Skeletal muscle tissue (tissue), 4 donors: ENCODE data around the gene TRIM29. TPM values are rescaled to one million over a fixed set of nuclear protein-coding genes. Genes with fewer than 3 reads are reported as not detected.
"Not testable (repeated sequence)": the region's sequence is repeated elsewhere in the genome, so short reads cannot be mapped to it uniquely, and the experiment has no call there.

Experiments
- H3K27ac ChIP-seq: one replicate; pipeline ENCODE4 v1.7.0; 2013; ENCODE audit warnings: mild to moderate bottlenecking, low read depth, low read length, inconsistent platforms
- H3K27me3 ChIP-seq, 3 donors: one replicate each; pipeline ENCODE4 v1.7.0; 2013; ENCODE audit warnings: low read length in 3 of 3; ENCODE audit not compliant: control insufficient read depth in 3 of 3, insufficient read depth in 3 of 3
- H3K36me3 ChIP-seq, 3 donors: one replicate each; pipeline ENCODE4 v1.7.0; 2013; ENCODE audit warnings: low read length in 3 of 3; ENCODE audit not compliant: control insufficient read depth in 3 of 3, insufficient read depth in 3 of 3
- H3K4me1 ChIP-seq, 3 donors: one replicate each; pipeline ENCODE4 v1.7.0; 2013; ENCODE audit warnings: low read length in 3 of 3, mild to moderate bottlenecking in 3 of 3; ENCODE audit not compliant: control insufficient read depth in 3 of 3, insufficient read depth in 3 of 3
- H3K4me3 ChIP-seq, 3 donors: one replicate each; pipeline ENCODE4 v1.7.0; 2013; ENCODE audit warnings: low read length in 3 of 3
- H3K9ac ChIP-seq, 3 donors: one replicate each; pipeline ENCODE4 v1.7.0; 2013; ENCODE audit warnings: low read length in 3 of 3, mild to moderate bottlenecking in 3 of 3, moderate library complexity in 2 of 3, low read depth in 1 of 3
- H3K9me3 ChIP-seq, 3 donors: one replicate each; pipeline ENCODE4 v1.7.0; 2013; ENCODE audit warnings: low read length in 3 of 3; ENCODE audit not compliant: control insufficient read depth in 3 of 3
- total RNA-seq: library from RNA; depleted of rRNA; stranded (reverse); fragments of >200 nt; gene quantifications from one replicate; pipeline ENCODE4 v1.2.3, GENCODE V29; 2014
- donor health status: Osteomylitis.

TRIM29 gene
- total RNA-seq, 1 donor from 2014 or later: 0.52 TPM

DNA sequence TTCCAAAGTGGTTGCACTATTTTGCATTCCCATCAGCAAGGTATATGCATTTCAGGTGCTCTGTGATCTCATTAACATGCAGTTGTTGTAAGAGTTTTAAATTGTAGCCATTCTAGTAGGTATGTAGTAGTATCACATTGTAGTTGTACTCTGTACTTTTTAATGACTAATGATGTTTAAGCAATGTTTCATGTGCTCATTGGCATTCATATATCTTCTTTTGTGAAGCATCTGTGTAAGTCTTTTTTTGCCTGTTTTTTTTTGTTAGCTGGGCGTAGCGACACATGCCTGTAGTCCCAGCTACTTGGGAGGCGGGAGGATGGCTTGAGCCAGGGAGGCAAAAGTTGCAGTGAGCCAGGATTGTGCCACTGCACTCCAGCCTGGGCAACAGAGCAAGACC is 11.3 kb upstream of the TRIM29 start:
- Histone ChIP-seq H3K27ac (no peak overlapping the region), H3K9me3 (peaks cover 0 to 3% (median 0%) of the 10 kb centered on the region in 3 donors), H3K9ac (no peak overlapping the region), H3K4me1 (no peaks in the 10 kb centered on the region), H3K4me3 (no peak overlapping the region), H3K27me3 (peaks cover 19 to 38% (median 29%) of the 10 kb centered on the region in 3 donors), H3K36me3 (no peaks in the 10 kb centered on the region)

DNA sequence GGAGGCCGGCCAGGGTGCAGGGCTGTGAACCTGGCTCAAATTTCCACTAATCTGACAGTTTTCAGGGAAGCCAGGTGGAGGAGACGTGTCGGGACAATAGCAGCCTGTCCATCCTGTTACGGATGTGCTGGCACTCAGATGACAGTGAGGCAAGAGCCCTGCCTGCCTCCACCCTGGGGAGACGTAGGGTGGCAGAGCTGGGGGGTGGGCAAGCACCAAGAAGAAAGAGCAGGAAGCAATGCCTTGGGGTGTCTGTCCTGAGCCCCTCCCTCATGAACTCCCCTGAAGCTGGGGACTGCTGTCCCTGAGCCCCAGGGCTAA is 10.0 kb upstream of the TRIM29 start:
- peaks cover 19 to 38% (median 35%) of the 10 kb centered on the region in 3 donors for H3K27me3 ChIP-seq
- H3K4me1 ChIP-seq: no peaks in the 10 kb centered on the region
- H3K4me3 ChIP-seq: no peak overlapping the region
- H3K9me3 ChIP-seq: peaks cover 0 to 3% (median 0%) of the 10 kb centered on the region in 3 donors
- no peak overlapping the region for H3K9ac ChIP-seq
- H3K36me3 ChIP-seq: no peaks in the 10 kb centered on the region
- H3K27ac ChIP-seq: no peak overlapping the region

DNA sequence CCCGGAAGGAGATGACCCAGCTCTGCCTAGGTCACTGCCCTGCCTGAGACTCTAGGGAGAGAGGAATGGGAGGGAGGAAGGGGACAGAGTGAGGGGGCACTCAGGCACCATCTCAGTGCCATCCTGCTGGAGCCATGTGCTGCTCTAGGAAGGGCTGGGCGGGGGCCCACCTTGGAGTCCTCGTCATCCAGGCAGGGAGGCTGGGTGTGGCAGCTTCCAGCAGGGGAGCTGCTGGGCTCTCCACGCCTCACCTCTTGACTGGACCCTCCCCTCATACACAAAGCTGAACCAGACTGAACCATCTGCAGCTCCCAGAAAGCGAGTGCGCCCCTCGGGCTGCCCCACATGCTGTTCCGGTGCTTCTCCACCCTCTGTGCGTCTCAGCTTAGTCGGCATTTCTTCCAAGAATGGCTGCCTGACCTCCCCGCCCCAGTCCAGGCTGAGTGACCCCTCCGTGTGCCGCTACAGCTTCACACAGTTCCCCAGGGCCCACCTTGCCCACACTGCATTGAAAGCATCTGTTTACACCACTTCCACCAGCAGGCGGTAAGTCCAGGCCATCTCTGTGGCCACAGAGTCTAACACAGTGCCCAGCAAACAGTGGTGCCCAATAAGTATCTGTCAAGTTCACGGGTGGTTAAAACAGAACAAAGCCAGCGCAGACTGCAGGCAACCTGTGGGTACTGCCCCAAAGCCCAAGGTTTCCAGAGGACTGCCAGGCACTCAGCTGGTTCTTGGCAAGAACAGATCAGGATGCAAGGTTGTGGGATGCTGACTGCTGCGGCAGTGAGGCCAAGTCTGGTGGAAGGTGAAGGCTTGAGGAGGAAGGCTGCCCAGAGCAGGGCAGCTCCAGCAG is 9.4 kb upstream of the TRIM29 start:
- Histone ChIP-seq H3K9ac (no peak overlapping the region), H3K27me3 (peaks cover 19 to 38% (median 35%) of the 10 kb centered on the region in 3 donors), H3K4me3 (no peak overlapping the region), H3K4me1 (no peaks in the 10 kb centered on the region), H3K27ac (no peak overlapping the region), H3K9me3 (peaks cover 0 to 3% (median 0%) of the 10 kb centered on the region in 3 donors), H3K36me3 (no peaks in the 10 kb centered on the region)

DNA sequence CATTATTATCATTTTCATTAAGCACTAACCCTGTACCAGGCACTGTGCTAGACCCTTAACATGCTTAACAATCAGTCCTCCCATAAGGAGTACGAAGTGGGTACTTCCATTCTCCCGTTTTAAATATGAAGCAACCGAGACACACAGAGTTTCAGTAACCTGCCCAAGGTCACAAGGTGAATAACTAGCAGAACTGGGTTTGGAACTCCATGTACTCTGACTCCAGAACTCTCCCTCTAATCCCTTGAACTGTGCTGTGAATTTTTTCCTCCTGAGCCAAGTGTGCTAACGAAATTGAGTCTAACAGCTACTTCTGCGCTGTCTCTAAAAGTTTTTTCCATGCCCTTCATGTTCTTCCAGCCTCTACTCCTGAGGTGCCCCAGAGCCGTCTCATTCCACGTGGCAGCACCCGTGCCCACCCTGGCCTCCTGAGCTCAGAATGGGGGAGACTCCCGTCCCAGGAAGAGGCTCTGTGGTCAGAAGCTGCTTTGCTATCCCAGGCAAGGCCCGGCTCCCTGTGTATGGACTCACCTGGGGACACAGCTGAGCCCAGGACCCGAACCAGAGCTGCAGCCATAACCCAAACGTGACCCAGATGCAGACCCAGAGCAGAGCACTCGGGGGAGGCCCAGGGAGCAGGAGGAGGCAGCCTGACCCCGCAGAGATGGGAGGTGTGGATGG is 8.6 kb upstream of the TRIM29 start:
- Histone ChIP-seq H3K4me3 (no peak overlapping the region), H3K4me1 (no peaks in the 10 kb centered on the region), H3K27me3 (peaks cover 21 to 43% (median 35%) of the 10 kb centered on the region in 3 donors), H3K9me3 (peaks cover 0 to 3% (median 0%) of the 10 kb centered on the region in 3 donors), H3K27ac (no peak overlapping the region), H3K9ac (no peak overlapping the region), H3K36me3 (no peaks in the 10 kb centered on the region)

DNA sequence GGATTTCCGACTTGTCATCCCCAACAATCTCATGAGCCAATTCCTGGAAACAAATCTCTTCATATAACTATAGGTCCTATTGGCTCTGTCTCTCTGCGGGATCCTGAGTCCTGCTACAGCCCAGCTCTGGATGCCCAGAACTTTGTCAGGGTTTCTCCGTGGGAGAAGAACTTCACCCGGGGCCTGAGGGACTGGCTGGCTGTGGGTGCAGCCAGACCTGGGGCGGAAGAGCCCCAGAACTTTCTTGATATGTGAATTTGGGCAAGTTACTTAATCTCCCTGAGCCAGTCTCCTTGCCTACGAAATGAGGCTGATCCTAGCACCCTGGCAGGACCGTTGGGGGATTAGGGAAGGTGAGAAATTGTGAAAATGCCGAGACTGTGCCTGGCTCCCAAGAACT is 6.6 kb upstream of the TRIM29 start:
- Histone ChIP-seq H3K9me3 (peaks cover 0 to 3% (median 0%) of the 10 kb centered on the region in 3 donors), H3K36me3 (no peaks in the 10 kb centered on the region), H3K4me3 (no peak overlapping the region), H3K9ac (no peak overlapping the region), H3K27me3 (peaks cover 21 to 51% (median 35%) of the 10 kb centered on the region in 3 donors), H3K4me1 (no peaks in the 10 kb centered on the region), H3K27ac (no peak overlapping the region)

DNA sequence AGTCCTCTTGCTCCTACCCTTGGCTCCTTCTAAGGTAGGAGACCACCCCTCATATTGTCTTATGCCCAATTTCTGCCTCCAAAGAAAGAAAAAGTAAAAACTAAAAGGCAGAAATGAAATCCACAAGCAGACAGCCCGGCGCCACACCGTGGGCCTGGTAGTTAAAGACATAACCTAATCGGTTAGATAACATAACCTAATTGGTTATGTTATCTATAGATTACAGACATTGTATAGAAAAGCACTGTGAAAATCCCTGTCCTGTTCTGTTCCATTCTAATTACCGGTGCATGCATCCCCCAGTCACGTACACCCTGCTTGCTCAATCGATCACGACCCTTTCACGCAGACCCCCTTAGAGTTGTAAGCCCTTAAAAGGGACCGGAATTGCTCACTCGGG is 5.6 kb upstream of the TRIM29 start:
- H3K9ac ChIP-seq, H3K36me3 ChIP-seq, H3K4me3 ChIP-seq, H3K9me3 ChIP-seq, H3K4me1 ChIP-seq, H3K27ac ChIP-seq: not testable (repeated sequence)
- H3K27me3 ChIP-seq: peaks cover 24 to 54% (median 28%) of the 10 kb centered on the region in 3 donors

DNA sequence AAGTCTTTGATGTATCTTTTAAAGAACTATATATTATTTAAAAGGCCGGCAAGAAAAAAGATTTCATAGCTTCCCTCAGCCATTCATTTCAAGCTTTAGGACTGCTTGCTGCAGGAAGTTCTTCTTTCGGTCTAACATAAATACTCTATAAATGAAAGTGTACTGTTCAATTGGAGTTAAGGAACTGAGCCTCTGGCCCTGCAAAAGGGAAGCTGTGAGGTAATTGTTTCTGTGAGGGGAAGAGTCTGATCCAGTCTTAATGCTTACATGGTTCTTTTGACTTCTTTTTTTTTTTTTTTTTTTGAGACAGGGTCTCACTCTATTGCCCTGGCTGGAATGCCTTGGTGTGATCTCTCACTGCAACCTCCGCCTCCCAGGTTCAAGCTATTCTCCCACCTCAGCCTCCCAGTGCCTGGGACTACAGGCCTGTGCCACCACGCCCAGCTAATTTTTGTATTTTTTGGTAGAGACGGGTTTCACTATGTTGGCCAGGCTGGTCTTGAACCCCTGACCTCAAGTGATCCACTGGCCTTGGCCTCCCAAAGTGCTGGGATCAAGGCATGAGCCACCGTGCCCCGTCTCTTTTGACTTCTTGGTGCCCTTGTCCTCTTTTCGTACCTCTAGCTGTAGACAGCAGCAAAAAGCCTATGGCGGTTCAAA is 4.7 kb upstream of the TRIM29 start:
- Histone ChIP-seq H3K36me3 (no peaks in the 10 kb centered on the region), H3K9ac (no peak overlapping the region), H3K27ac (no peak overlapping the region), H3K27me3 (peaks cover 19 to 54% (median 25%) of the 10 kb centered on the region in 3 donors), H3K4me1 (no peaks in the 10 kb centered on the region), H3K4me3 (no peak overlapping the region), H3K9me3 (no peaks in the 10 kb centered on the region)

DNA sequence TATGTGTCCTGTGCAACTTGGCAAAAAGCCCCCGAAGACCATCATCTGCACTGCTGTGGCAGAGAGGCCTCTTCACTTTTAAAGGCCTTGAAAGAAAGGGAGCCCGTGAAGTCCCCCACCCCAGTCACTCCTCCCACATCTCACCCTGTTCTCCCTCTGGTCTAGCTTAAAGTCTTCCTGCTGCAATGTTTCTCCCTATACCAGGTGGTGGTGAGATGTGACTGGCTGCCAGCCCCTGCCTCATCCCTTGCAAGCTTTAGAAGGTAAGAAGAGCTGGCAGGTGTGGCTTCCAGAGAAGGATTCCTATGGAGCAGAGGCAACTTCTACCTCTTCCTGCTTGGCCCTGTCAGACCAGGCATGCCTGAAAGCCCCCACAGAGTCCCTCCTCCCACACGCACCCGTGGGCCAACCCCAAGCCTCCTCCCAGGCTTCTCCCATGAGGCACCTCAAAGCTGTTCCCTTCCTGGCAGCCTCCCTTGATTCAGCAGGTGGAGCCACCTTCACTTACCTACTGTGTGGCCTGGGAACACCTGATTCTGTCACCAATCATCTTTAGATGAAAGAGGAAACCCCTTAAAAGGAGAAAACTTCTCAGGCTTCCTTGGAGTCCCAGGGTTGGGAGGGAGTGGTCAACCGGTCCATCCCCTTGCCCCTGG is 4.0 kb upstream of the TRIM29 start:
- Histone ChIP-seq H3K4me1 (no peaks in the 10 kb centered on the region), H3K9me3 (no peaks in the 10 kb centered on the region), H3K9ac (no peak overlapping the region), H3K27ac (no peak overlapping the region), H3K27me3 (peaks cover 14 to 47% (median 20%) of the 10 kb centered on the region in 3 donors), H3K36me3 (no peaks in the 10 kb centered on the region), H3K4me3 (no peak overlapping the region)

DNA sequence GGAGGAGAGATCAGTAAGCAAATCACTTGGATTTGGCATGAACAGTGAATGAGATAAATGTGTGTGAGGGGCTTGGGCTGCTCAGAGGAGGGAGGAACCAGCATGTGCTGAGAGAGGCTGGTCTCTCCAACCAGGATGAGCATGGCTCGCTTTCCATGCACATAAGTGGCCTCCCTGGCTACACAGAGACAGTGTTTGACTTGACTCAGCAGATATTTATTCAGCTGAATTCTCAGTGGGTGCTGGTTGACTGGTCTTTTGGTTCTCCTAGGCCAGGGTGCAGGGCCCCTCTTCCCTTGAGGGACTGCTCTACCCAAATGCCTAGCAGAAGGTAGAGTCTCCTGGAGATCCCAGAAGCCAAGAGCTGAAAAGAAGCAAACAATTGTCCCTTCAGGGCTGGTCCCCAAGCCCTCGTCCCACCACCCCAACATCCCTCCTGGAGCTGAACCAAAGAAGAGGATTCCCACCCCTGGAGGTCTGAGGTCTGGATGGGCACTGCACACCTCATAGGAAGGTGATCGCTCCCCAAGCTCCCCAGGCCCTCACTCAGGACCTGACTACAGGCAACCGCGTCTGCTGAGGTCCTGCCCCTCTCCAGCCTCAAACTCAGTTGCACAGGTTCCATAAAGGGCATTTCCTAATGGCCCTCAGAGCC is 3.3 kb upstream of the TRIM29 start:
- H3K27ac ChIP-seq: no peak overlapping the region
- peaks cover 14 to 40% (median 15%) of the 10 kb centered on the region in 3 donors for H3K27me3 ChIP-seq
- no peaks in the 10 kb centered on the region for H3K36me3 ChIP-seq
- no peak overlapping the region for H3K4me3 ChIP-seq
- H3K4me1 ChIP-seq: no peaks in the 10 kb centered on the region
- H3K9ac ChIP-seq: no peak overlapping the region
- no peaks in the 10 kb centered on the region for H3K9me3 ChIP-seq
